Gastrocnemius medialis (tissue), 4 donors: ENCODE measurements around the gene OR2L8.

Experiments
- POLR2A ChIP-seq, 2 donors: fragments of 450-650 bp; IDR thresholded peaks; one replicate each; pipeline ENCODE4 v1.6.1; 2017; ENCODE audit warnings: antibody characterized with exemption in 2 of 2, mild to moderate bottlenecking in 2 of 2, moderate library complexity in 2 of 2
- TF ChIP-seq, protein P1 (sequence below), 5 experiments: fragments of 450-650 bp in 3 of 5; fragments of 200-600 bp in 2 of 5; sonication (generic) in 2 of 5; IDR thresholded peaks in 4 of 5; conservative IDR thresholded peaks in 1 of 5; 1 replicate in 4 of 5; 2 replicates in 1 of 5; pipeline ENCODE4 v1.5.1; 2016 to 2019; ENCODE audit warnings: antibody characterized with exemption in 5 of 5, mild to moderate bottlenecking in 3 of 5, moderate library complexity in 3 of 5

DNA sequence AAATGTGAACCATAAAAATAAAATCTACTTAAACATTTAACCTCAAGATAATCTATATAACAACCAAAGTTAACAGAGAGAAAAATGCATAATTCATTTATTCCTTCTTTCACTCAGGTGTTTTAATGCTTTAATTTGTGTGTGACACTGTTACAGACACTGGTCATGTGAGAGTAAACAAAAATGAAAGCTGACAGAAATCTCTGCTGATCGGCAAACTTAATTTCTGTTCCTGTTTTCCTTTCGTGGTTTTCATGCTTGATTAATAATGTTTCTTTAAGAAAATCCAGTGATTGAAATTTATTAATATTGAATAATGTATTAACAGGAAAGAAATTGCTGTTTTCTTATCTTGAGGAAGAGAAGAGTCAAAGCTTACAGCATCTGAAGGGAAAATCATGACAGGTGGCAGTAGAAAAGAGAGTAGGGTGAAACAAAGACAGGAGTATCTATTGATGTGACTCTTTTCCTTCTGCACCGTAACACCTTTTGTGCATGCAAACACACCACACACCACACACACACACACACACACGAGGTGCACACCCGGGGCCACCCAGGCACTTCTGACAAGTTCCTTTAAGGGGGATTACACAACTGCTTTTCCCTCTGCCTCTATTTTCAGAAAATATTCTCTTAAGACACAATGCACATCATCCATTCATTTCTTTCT, 18.0 kb downstream of the OR2L8 start:
- TF ChIP-seq, protein P1, sequence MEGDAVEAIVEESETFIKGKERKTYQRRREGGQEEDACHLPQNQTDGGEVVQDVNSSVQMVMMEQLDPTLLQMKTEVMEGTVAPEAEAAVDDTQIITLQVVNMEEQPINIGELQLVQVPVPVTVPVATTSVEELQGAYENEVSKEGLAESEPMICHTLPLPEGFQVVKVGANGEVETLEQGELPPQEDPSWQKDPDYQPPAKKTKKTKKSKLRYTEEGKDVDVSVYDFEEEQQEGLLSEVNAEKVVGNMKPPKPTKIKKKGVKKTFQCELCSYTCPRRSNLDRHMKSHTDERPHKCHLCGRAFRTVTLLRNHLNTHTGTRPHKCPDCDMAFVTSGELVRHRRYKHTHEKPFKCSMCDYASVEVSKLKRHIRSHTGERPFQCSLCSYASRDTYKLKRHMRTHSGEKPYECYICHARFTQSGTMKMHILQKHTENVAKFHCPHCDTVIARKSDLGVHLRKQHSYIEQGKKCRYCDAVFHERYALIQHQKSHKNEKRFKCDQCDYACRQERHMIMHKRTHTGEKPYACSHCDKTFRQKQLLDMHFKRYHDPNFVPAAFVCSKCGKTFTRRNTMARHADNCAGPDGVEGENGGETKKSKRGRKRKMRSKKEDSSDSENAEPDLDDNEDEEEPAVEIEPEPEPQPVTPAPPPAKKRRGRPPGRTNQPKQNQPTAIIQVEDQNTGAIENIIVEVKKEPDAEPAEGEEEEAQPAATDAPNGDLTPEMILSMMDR (IDR thresholded peaks at IDR 0.05 in 4 of 5, conservative IDR thresholded peaks at IDR 0.05 in 1 of 5): no peak
- TF ChIP-seq POLR2A (IDR thresholded peaks at IDR 0.05): no peak
